Stimulated activated memory B cell treated with anti-CD40 and anti-IgM and Interleukin-4, amounts not matched to agents 10 μg/mL and 1 μg/mL and 100 μg/mL, for 72 hours (primary cell): ENCODE results near the gene TLK2.
"Not testable (repeated sequence)": the region's sequence is repeated elsewhere in the genome, so short reads cannot be mapped to it uniquely, and the experiment has no call there.

Source experiments
- ATAC-seq: fragments of 150-1000 bp; cut with Tn5 transposase; 2 replicates; pipeline ENCODE4 v1.10.0; 2021
- H3K27ac Mint-ChIP-seq: one replicate; pipeline ENCODE4 v1.8.0; 2022; ENCODE audit warnings: mild to moderate bottlenecking, mixed read lengths
- H3K27me3 Mint-ChIP-seq: one replicate; pipeline ENCODE4 v1.8.0; 2022; ENCODE audit warnings: mixed read lengths
- H3K36me3 Mint-ChIP-seq: one replicate; pipeline ENCODE4 v1.8.0; 2022; ENCODE audit warnings: mixed read lengths
- H3K4me1 Mint-ChIP-seq: one replicate; pipeline ENCODE4 v1.8.0; 2022; ENCODE audit warnings: mixed read lengths
- H3K4me3 Mint-ChIP-seq: one replicate; pipeline ENCODE4 v1.8.0; 2022; ENCODE audit warnings: mild to moderate bottlenecking, moderate library complexity, mixed read lengths
- H3K9me3 Mint-ChIP-seq: one replicate; pipeline ENCODE4 v1.8.0; 2022; ENCODE audit warnings: mixed read lengths

Gene TLK2

GRCh38 chr17:62478424-62478879, at the start of gene TLK2:
Gene TLK2, plus strand, starts transcription at chr17:62478825. Its CDS starts 2,301 bp downstream, at chr17:62481126.
- Mint-ChIP-seq H3K36me3 (peaks cover 9% of the 10 kb centered on the region), H3K27me3 (no peaks in the 10 kb centered on the region), H3K4me1 (peaks cover 37% of the 10 kb centered on the region), H3K4me3 (peak within 1 kb of the TSS; percentile 82), H3K27ac (peak within 1 kb of the TSS; percentile 85), H3K9me3 (no peaks in the 10 kb centered on the region)
- ATAC-seq, result peak; percentile 91

GRCh38 chr17:62435251-62435650, 43.4 kb upstream of the TLK2 start:
- H3K27ac Mint-ChIP-seq, ATAC-seq, H3K9me3 Mint-ChIP-seq, H3K27me3 Mint-ChIP-seq, H3K4me1 Mint-ChIP-seq, H3K4me3 Mint-ChIP-seq: not testable (repeated sequence)
- H3K36me3 Mint-ChIP-seq, result peaks cover 34% of the 10 kb centered on the region

GRCh38 chr17:62441181-62441580, 37.4 kb upstream of the TLK2 start:
- H3K4me1 Mint-ChIP-seq, H3K27ac Mint-ChIP-seq, H3K27me3 Mint-ChIP-seq, H3K4me3 Mint-ChIP-seq, ATAC-seq, H3K9me3 Mint-ChIP-seq: not testable (repeated sequence)
- peaks cover 26% of the 10 kb centered on the region for H3K36me3 Mint-ChIP-seq

- Mint-ChIP-seq H3K9me3 (no peaks in the 10 kb centered on the region), H3K36me3 (peaks cover 39% of the 10 kb centered on the region), H3K27me3 (no peaks in the 10 kb centered on the region), H3K27ac (no peak overlapping the region), H3K4me3 (no peak overlapping the region), H3K4me1 (no peaks in the 10 kb centered on the region)
- no peak for ATAC-seq
Observed at GRCh38 chr17:62444063-62444462, 34.6 kb upstream of the TLK2 start.

- H3K4me3 Mint-ChIP-seq, H3K9me3 Mint-ChIP-seq, H3K4me1 Mint-ChIP-seq, H3K27me3 Mint-ChIP-seq, ATAC-seq, H3K27ac Mint-ChIP-seq: not testable (repeated sequence)
- H3K36me3 Mint-ChIP-seq, result peaks cover 24% of the 10 kb centered on the region
Observed at GRCh38 chr17:62445791-62446190, 32.8 kb upstream of the TLK2 start.

- peak overlapping the region; percentile 36 for H3K4me3 Mint-ChIP-seq
- H3K27me3 Mint-ChIP-seq, H3K9me3 Mint-ChIP-seq: not testable (repeated sequence)
- peak; percentile 62 for ATAC-seq
- H3K4me1 Mint-ChIP-seq, result peaks cover 33% of the 10 kb centered on the region
- H3K27ac Mint-ChIP-seq, result peak overlapping the region; percentile 89
- peaks cover 17% of the 10 kb centered on the region for H3K36me3 Mint-ChIP-seq
Observed at GRCh38 chr17:62452195-62452594, 26.4 kb upstream of the TLK2 start.

GRCh38 chr17:62453041-62453440, 25.6 kb upstream of the TLK2 start:
- peaks cover 41% of the 10 kb centered on the region for H3K4me1 Mint-ChIP-seq
- H3K27me3 Mint-ChIP-seq, H3K36me3 Mint-ChIP-seq, ATAC-seq, H3K4me3 Mint-ChIP-seq, H3K9me3 Mint-ChIP-seq: not testable (repeated sequence)
- peak overlapping the region; percentile 89 for H3K27ac Mint-ChIP-seq

- H3K36me3 Mint-ChIP-seq, H3K27me3 Mint-ChIP-seq, ATAC-seq, H3K9me3 Mint-ChIP-seq: not testable (repeated sequence)
- H3K4me3 Mint-ChIP-seq, result peak overlapping the region; percentile 25
- peak overlapping the region; percentile 89 for H3K27ac Mint-ChIP-seq
- peaks cover 47% of the 10 kb centered on the region for H3K4me1 Mint-ChIP-seq
Observed at GRCh38 chr17:62453656-62454055, 25.0 kb upstream of the TLK2 start.

- Mint-ChIP-seq H3K4me1 (peaks cover 50% of the 10 kb centered on the region), H3K4me3 (peak overlapping the region; percentile 25), H3K27ac (peak overlapping the region; percentile 89)
- not testable (repeated sequence) for H3K36me3 Mint-ChIP-seq, H3K27me3 Mint-ChIP-seq, H3K9me3 Mint-ChIP-seq
- peak; percentile 69 for ATAC-seq
Observed at GRCh38 chr17:62454111-62454510, 24.5 kb upstream of the TLK2 start.

- Mint-ChIP-seq H3K27ac (peak overlapping the region; percentile 96), H3K36me3 (peaks cover 4% of the 10 kb centered on the region), H3K4me3 (no peak overlapping the region), H3K4me1 (peaks cover 65% of the 10 kb centered on the region), H3K9me3 (no peaks in the 10 kb centered on the region), H3K27me3 (no peaks in the 10 kb centered on the region)
- ATAC-seq, result no peak
Observed at GRCh38 chr17:62456016-62456415, 22.6 kb upstream of the TLK2 start.

- ATAC-seq, result peak; percentile 67
- Mint-ChIP-seq H3K4me1 (peaks cover 59% of the 10 kb centered on the region), H3K27ac (peak overlapping the region; percentile 96), H3K4me3 (peak overlapping the region; percentile 82)
- H3K27me3 Mint-ChIP-seq, H3K36me3 Mint-ChIP-seq, H3K9me3 Mint-ChIP-seq: not testable (repeated sequence)
Observed at GRCh38 chr17:62458483-62458882, 20.1 kb upstream of the TLK2 start.

GRCh38 chr17:62464422-62464821, 14.2 kb upstream of the TLK2 start:
- H3K4me3 Mint-ChIP-seq, H3K9me3 Mint-ChIP-seq, H3K36me3 Mint-ChIP-seq, ATAC-seq, H3K27me3 Mint-ChIP-seq: not testable (repeated sequence)
- Mint-ChIP-seq H3K4me1 (peaks cover 28% of the 10 kb centered on the region), H3K27ac (peak overlapping the region; percentile 29)

GRCh38 chr17:62465271-62465670, 13.4 kb upstream of the TLK2 start:
- H3K4me3 Mint-ChIP-seq, H3K27me3 Mint-ChIP-seq, H3K9me3 Mint-ChIP-seq, H3K27ac Mint-ChIP-seq, ATAC-seq, H3K36me3 Mint-ChIP-seq: not testable (repeated sequence)
- H3K4me1 Mint-ChIP-seq, result peaks cover 23% of the 10 kb centered on the region

GRCh38 chr17:62470666-62471379, 7.8 kb upstream of the TLK2 start:
- H3K36me3 Mint-ChIP-seq, H3K9me3 Mint-ChIP-seq, H3K27me3 Mint-ChIP-seq, H3K4me3 Mint-ChIP-seq: not testable (repeated sequence)
- peak; percentile 43 for ATAC-seq
- Mint-ChIP-seq H3K4me1 (peaks cover 14% of the 10 kb centered on the region), H3K27ac (peak overlapping the region; percentile 73)

GRCh38 chr17:62471380-62471880, 7.2 kb upstream of the TLK2 start:
- H3K4me3 Mint-ChIP-seq, H3K9me3 Mint-ChIP-seq, H3K27me3 Mint-ChIP-seq, H3K36me3 Mint-ChIP-seq, H3K27ac Mint-ChIP-seq, ATAC-seq: not testable (repeated sequence)
- peaks cover 14% of the 10 kb centered on the region for H3K4me1 Mint-ChIP-seq
